IPS-NIHi7 (cell line): Measurements from ENCODE around the gene C22orf23.
A peak's percentile ranks its signal among the peaks of the same experiment; 100 is the strongest.

Source experiments
- DNase-seq: peaks from one replicate; pipeline ENCODE4 v3.0.0; 2012; ENCODE audit warnings: mixed read lengths; ENCODE audit errors: extremely low spot score

C22orf23 gene

GRCh38 chr22:37925767-37926166, 27.6 kb downstream of the C22orf23 start:
- DNase-seq = no peak

GRCh38 chr22:37925330-37925729, 28.1 kb downstream of the C22orf23 start:
- no peak for DNase-seq

GRCh38 chr22:37924386-37925065, 28.9 kb downstream of the C22orf23 start:
- no peak for DNase-seq

DNA sequence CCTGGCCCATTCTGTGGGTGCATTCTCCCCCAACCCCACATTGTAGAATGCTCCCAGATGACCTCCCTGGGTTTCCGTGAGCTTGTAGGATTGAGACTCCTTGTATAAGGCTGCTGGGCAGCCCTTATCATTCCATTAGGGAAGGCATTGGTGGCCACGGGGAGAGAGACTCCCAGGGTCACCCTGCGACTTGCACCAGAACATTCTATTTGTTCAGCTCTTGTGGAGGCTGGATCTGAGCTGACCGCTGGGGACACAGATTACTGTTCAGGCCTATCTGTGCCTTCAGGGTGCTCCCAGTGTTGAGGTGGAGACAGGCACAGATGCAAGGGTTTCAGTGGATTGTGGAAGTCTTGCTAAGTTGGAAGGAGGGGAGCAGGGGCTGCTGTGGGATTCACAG, 29.5 kb downstream of the C22orf23 start:
- DNase-seq = no peak

- DNase-seq = no peak
These were observed 31.2 kb downstream of the C22orf23 start for GRCh38 chr22:37922191-37922590.

DNA sequence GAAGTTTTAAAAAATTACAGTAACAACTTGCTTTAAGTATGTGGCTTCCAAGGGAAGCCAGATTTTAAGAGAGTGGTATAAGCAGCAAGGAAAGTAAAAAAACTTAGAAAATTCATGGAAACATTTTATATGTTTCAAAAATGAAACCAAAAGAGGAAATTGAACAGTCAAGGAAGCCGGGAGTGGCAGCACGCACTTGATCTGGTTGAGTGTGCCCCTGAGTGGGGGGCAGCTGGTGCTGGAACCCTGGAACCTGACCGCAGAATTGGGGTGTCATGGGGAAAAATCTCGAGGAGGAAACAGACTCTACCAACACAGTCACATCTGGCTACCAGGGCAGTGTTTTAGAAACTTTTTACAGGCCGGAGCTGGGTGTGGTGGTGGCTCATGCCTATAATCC, 33.3 kb downstream of the C22orf23 start:
- no peak for DNase-seq

- DNase-seq = no peak
These were observed 34.7 kb downstream of the C22orf23 start for GRCh38 chr22:37918580-37919270.

DNA sequence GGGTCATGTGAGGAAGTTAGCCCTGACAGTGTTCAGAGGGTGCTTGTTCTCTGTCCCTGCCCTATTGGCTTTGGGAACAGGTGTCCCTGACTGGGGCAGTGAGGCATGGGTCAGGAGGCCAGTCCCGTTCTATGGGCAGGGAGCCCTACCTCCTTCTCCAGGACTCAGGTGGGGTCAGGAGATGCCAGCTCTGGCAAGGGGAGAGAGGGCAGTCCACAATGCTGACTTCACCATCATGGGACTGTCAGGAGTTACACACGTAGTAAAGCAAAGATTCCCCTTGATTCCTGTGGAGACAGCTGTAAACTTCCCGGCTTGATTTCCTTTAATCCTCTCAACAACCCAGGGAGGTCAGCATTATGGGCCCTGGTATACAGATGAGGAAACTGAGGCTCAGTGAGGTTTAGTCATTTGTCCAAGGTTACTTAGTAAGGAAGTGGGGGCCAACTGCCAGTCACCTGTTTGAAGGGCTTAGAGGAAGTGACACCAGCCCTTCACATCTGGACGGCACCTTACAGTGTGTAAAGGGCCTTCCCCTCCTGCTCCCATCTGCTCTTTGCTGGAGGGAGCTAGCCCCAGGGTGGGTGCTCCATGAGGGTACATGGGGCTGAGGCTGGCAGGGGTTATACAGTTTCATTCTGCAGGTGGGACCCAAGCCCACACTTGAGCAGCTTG, 35.4 kb downstream of the C22orf23 start:
- DNase-seq = no peak

DNA sequence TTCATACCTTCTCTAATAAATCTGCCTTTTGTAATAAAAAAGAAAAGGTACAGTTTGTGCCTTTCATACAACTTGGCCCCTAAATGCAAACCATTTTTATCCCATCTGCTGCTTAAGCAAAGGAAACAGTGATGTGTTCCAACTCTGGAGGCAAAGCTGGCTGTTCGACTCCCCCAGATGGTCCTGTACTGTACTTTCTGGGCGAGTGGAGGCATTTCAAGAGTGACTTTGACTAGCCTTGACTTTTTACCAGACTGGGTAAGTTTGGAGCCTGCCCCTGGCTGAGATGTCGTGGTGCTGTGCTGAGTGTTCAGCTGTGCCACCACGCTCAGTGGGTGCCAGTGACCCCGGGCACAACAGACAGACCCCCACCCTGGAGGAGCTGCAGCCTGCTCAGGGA, 37.1 kb downstream of the C22orf23 start:
- DNase-seq = no peak

DNA sequence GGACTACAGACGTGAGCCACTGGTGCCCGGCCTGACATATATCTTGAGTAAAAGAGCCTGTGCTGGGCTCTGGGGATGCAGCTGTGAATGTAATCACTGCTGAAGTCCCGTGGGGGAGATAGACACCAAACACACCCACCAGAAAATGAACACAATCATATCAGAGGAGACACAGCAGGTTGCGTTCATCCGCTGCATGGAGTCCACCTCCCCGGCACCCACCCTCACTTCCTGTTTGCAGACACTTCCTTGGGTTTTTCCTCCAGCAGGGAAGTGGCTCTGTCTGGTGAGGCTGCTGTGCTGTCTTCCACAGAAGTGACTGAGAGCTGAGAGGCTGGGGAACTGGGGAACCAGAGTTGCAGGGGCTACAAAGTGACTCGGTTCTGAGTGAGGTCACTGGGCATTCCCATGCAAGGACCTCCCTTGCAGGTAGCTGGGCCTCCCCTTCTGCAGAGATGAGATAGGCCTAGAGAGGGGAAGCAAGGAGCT, 40.1 kb downstream of the C22orf23 start:
- DNase-seq = no peak

DNA sequence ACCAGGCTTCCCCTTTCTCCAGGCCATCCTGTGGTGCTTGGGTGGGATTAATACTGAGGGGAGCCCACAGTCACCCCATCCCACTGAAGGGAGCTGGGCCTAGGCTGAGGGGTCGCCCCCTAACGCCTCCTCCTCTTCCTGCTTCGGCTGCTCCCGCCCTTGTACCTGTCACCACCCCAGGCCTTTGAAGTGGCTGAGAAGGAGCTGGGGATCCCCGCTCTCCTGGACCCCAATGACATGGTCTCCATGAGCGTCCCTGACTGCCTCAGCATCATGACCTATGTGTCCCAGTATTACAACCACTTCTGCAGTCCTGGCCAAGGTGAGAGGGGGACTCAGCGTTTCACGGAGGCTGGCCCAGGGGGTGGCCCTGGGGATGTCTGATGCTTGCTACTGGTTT, 41.2 kb downstream of the C22orf23 start:
- DNase-seq = no peak

DNA sequence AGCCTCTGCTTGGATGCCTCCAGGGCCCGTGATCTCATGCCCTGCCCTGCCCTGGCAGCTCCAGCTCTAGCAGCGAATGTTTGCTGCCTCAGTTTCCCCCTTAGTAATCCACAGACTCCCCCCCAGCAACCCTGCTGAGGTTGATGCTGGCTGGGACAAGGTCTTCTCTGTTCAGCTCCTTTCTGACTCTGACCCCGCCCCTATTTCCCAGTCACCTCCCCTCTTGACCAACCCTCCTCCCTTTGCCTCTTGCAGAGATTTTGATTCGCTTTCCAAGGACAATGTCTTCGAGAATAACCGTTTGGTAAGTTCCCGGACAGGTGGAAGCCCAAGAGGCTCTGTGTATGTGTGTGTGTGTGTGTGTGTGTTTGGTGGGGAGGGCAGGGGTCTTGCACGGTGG, 41.7 kb downstream of the C22orf23 start:
- DNase-seq = peak; percentile 51

DNA sequence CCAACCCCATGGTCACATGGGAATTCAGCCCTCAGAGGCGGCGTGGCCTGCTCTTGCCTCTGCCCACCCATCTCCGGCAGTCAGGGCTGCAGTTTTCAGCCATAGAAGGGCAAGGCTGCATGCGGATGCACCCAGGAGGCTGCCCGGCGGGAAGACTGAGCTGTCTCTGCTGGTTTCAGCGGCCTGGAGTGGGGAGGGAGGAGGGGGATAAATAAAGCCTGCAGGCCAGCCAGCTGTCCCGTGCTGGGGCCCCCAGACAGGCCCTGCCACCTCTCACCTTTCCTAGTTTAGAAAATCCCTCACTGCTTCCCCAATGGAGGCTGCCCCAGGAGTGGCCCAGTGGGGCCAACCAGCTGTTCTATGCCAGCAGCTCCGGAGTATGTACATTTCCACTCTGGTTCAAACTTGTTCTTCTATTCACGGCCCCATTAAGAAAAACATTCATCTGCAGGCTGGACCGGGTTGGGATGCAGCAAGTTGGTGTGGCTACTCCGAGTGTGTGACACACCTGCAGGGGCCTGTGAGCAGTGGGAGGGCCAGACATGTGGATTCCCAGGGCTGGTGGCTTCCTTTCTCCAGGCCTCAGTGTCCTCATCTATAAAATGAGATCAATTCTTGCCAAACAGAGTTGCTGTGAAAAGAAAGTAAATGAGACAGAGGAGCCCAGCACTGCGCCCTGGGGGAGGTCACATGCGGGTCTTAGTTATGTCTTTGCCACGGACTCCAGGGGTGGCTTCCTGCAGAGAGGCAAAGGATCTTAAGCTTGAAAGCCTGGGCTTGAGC, 42.3 kb downstream of the C22orf23 start:
- DNase-seq = no peak

DNA sequence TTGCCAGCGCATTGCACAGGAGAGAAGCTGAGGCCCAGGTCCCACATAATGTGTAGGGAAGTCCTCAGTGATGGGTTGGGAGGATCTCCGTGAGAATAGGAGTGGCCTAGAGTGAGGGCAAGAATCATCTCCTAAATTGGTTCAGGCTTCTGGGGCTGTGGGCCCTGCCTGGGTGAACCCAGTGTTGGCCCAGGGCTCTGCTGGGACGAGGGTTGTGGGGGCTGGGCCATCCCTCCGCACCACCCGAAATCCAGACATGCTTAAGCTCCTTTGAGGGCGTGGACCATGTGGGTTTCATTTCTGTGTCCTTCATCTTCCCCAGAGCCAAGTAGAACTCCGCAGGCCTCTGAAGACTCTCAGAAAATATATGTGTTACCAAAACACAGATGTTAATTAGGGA, 43.6 kb downstream of the C22orf23 start:
- no peak for DNase-seq

DNA sequence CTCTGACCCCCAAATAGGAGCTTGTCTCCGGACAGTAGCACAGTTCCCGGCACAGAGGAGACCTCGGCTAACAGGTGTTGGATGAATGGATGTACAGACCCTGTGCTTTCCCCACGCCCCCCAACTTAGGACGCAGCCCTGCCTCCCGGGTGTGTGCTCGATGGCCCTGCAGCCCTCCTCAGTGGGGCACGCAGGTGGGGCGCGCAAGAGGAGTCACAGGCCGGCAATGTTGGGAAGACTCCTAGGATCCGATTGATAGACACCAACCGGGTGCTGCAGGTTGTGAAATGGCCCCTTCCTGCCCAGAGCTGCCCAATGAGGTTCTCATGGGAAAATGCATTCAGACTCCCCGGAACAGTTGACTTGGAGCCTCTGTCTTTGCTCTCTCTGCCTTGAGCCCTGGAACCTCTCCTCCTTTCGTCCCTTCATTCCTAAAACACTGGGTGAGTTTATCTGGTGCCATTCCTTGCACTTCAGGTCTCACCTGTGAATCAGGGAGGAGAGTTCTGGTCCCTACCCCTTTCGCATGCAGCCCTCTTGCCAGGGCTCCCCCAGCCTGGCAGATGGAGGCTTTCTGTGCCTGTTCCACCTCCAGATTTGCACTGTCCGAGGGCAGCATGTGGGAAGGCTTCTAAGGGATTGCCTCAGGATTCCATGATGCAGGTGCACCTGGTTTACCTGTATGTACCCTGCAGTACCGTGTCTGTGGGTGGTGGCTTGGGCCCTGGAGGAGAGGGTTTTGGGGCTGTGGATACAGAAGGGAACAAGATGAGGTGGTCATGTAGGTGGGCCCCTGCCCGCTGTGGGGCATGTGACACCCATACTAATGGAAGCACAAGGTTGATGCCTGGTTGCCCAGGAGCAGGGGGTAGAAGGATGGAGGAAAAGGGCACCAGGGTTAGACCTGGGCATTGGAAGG, 46.1 kb downstream of the C22orf23 start:
- DNase-seq = no peak

DNA sequence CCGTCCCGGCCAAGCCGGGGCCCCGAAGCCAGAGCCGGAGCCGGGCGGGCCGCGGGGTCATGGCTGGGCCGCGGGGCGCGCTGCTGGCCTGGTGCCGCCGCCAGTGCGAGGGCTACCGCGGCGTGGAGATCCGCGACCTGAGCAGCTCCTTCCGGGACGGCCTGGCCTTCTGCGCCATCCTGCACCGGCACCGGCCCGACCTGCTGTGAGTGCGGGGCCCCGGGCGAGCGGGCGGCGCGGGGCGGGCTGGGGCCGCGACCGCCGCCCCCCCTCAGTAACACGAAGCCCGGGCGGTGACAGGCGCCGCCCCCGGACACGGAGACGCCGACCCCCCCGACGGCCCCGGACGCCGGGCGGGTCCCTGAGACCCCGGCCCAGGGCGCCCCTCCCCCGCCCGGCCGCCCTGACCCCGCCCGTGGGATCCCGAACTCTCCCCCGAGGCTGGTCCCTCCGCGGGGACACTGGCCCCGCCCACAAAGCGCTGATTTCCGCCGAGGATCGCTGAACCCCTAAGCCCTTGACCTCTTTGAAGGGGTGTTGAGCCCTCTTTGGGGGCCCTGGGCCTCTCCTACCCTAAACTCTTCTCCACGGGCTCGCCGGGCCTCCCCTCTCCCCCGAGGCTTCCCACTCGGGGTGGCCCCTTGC, 46.9 kb downstream of the C22orf23 start:
- DNase-seq = no peak

GRCh38 chr22:37905534-37906363, 47.7 kb downstream of the C22orf23 start, which contains the start of gene MICALL1:
TSS of gene MICALL1 (plus strand) at chr22:37906297. CDS start at chr22:37906423, 126 bp downstream.
- peak; percentile 91 for DNase-seq

GRCh38 chr22:37904572-37905533, 48.5 kb downstream of the C22orf23 start:
- peak; percentile 61 for DNase-seq
